SK-N-SH (cell line): ENCODE measurements around the gene PPT2. TPM values are rescaled to one million over a fixed set of nuclear protein-coding genes. Genes with fewer than 3 reads are reported as not detected.

Experiments used
- CTCF ChIA-PET: fragments of 300-600, 350-600 bp; formaldehyde crosslinking; extraction: SDS; loops from one replicate; lab custom pipeline; 2021; lab: Yijun Ruan, JAX
- POLR2A ChIA-PET: fragments of 350-600 bp; sonication (Branson Sonifier 250); formaldehyde crosslinking; extraction: SDS; loops from one replicate; lab custom pipeline; 2020; ENCODE audit warnings: antibody characterized with exemption, inconsistent platforms; lab: Yijun Ruan, JAX
- DNase-seq: peaks from one replicate; pipeline ENCODE4 v3.0.0; 2012
- H2AFZ ChIP-seq: fragments of 200-600 bp; sonication (generic); 2 replicates; pipeline ENCODE4 v1.8.1; 2016; ENCODE audit warnings: antibody characterized with exemption, mild to moderate bottlenecking, low read depth
- H3F3A ChIP-seq: fragments of 200-600 bp; sonication (generic); replicated peaks from 2 replicates; pipeline ENCODE3; 2016; ENCODE audit warnings: antibody characterized with exemption, mild to moderate bottlenecking; ENCODE audit not compliant: insufficient read depth
- H3K27ac ChIP-seq, 2 experiments: fragments of 200-500 bp in 1 of 2; fragments of 200-600 bp in 1 of 2; sonication (Bioruptor generic) in 1 of 2; sonication (generic), shearing (Covaris generic) in 1 of 2; 2 replicates each; pipeline versions ENCODE4 v1.5.1 to v1.6.1; 2014 to 2016; ENCODE audit warnings: low read depth in 2 of 2, inconsistent platforms in 1 of 2, low read length in 1 of 2, mild to moderate bottlenecking in 1 of 2, mixed read lengths in 1 of 2
- H3K27me3 ChIP-seq: fragments of 200-600 bp; sonication (generic), shearing (Covaris generic); 2 replicates; pipeline ENCODE4 v1.6.1; 2016; ENCODE audit warnings: mixed run types; ENCODE audit not compliant: insufficient read depth
- H3K36me3 ChIP-seq, 2 experiments: fragments of 200-500 bp in 1 of 2; fragments of 200-600 bp in 1 of 2; sonication (Bioruptor generic) in 1 of 2; sonication (generic) in 1 of 2; replicated peaks in 1 of 2; 2 replicates each; pipeline versions ENCODE3 to v1.5.1; 2014 to 2016; ENCODE audit warnings: low read length in 1 of 2, mild to moderate bottlenecking in 1 of 2; ENCODE audit not compliant: insufficient read depth in 2 of 2, control insufficient read depth in 1 of 2
- H3K4me1 ChIP-seq, 2 experiments: fragments of 200-500 bp in 1 of 2; fragments of 200-600 bp in 1 of 2; sonication (Bioruptor generic) in 1 of 2; sonication (generic), shearing (Covaris generic) in 1 of 2; 2 replicates each; pipeline versions ENCODE4 v1.5.1 to v1.6.1; 2014 to 2016; ENCODE audit warnings: low read depth in 1 of 2, low read length in 1 of 2, mixed run types in 1 of 2; ENCODE audit not compliant: insufficient read depth in 2 of 2, control insufficient read depth in 1 of 2
- H3K4me2 ChIP-seq: fragments of 200-600 bp; sonication (generic), shearing (Covaris generic); 2 replicates; pipeline ENCODE4 v1.6.1; 2017; ENCODE audit warnings: mixed run types
- H3K4me3 ChIP-seq, 2 experiments: fragments of 200-500 bp in 1 of 2; fragments of 200-600 bp in 1 of 2; sonication (Bioruptor generic) in 1 of 2; sonication (generic), shearing (Covaris generic) in 1 of 2; 2 replicates each; pipeline versions ENCODE4 v1.5.1 to v1.8.1; 2014 to 2016; ENCODE audit warnings: low read depth in 2 of 2, inconsistent platforms in 1 of 2, low read length in 1 of 2, mild to moderate bottlenecking in 1 of 2, mixed read lengths in 1 of 2, moderate library complexity in 1 of 2
- H3K79me2 ChIP-seq: fragments of 200-600 bp; sonication (generic); 2 replicates; pipeline ENCODE4 v1.8.1; 2017; ENCODE audit warnings: mild to moderate bottlenecking; ENCODE audit not compliant: insufficient read depth
- H3K9ac ChIP-seq: fragments of 200-600 bp; sonication (generic); 2 replicates; pipeline ENCODE4 v1.6.1; 2017; ENCODE audit warnings: mixed run types
- H3K9me2 ChIP-seq: fragments of 200-600 bp; sonication (generic); 2 replicates; pipeline ENCODE4 v1.6.1; 2017; ENCODE audit warnings: mixed run types
- H3K9me3 ChIP-seq: fragments of 200-600 bp; sonication (generic); 2 replicates; pipeline ENCODE4 v1.6.1; 2017; ENCODE audit warnings: mixed run types, mild to moderate bottlenecking, moderate library complexity
- H4K20me1 ChIP-seq: fragments of 200-600 bp; sonication (generic); 2 replicates; pipeline ENCODE4 v1.6.1; 2017; ENCODE audit warnings: mild to moderate bottlenecking, mixed run types; ENCODE audit not compliant: insufficient read depth
- CHD2 ChIP-seq: fragments of 150-350 bp; IDR thresholded peaks from 2 replicates; pipeline ENCODE4 v1.6.1; 2018; ENCODE audit warnings: low read length; ENCODE audit not compliant: partially characterized antibody
- EZH2phosphoT487 ChIP-seq: fragments of 200-600 bp; sonication (generic); IDR thresholded peaks from 2 replicates; pipeline ENCODE4 v1.6.1; 2017; ENCODE audit warnings: low read depth, mixed run types, mild to moderate bottlenecking, antibody characterized with exemption, moderate library complexity, borderline replicate concordance
- FOSL2 ChIP-seq: IDR thresholded peaks from 2 replicates; pipeline ENCODE4 v1.4.0; 2012; ENCODE audit warnings: low read depth, mild to moderate bottlenecking, moderate library complexity, borderline replicate concordance
- FOXM1 ChIP-seq: IDR thresholded peaks from 2 replicates; pipeline ENCODE4 v1.4.0; 2012; ENCODE audit warnings: low read depth, mild to moderate bottlenecking
- GATA2 ChIP-seq: sonication (generic); formaldehyde crosslinking; IDR thresholded peaks from 2 replicates; pipeline ENCODE4 v1.5.0; 2020; ENCODE audit warnings: mild to moderate bottlenecking, missing genetic modification reagents
- JUND ChIP-seq: IDR thresholded peaks from 2 replicates; pipeline ENCODE4 v1.4.0; 2012
- MEF2A ChIP-seq: IDR thresholded peaks from 2 replicates; pipeline ENCODE4 v1.4.0; 2012; ENCODE audit warnings: low read depth, borderline replicate concordance
- NFIC ChIP-seq: IDR thresholded peaks from 2 replicates; pipeline ENCODE4 v1.4.0; 2012; ENCODE audit warnings: borderline replicate concordance
- POLR2AphosphoS5 ChIP-seq: IDR thresholded peaks from 2 replicates; pipeline ENCODE4 v1.6.1; 2012; ENCODE audit warnings: low read depth, low read length
- RXRA ChIP-seq: IDR thresholded peaks from 2 replicates; pipeline ENCODE4 v1.4.0; 2012; ENCODE audit warnings: low read depth, mild to moderate bottlenecking, borderline replicate concordance
- SIN3A ChIP-seq: IDR thresholded peaks from 2 replicates; pipeline ENCODE4 v1.6.1; 2012; ENCODE audit warnings: low read depth, mild to moderate bottlenecking, low read length, moderate library complexity, borderline replicate concordance
- SMC3 ChIP-seq: IDR thresholded peaks from 2 replicates; pipeline ENCODE4 v1.6.1; 2012; ENCODE audit warnings: low read depth, low read length, improper control_type of control experiment
- TCF12 ChIP-seq: IDR thresholded peaks from 2 replicates; pipeline ENCODE4 v1.4.0; 2012
- YY1 ChIP-seq: IDR thresholded peaks from 2 replicates; pipeline ENCODE4 v1.4.0; 2012; ENCODE audit warnings: low read depth, mild to moderate bottlenecking
- WGBS: methylation state at CpG from one replicate; pipeline ENCODE4 v1.1.6; 2017; ENCODE audit warnings: low lambda C conversion rate; 5-methylcytosine and 5-hydroxymethylcytosine counted together
- polyA plus RNA-seq, 3 experiments: library from polyadenylated mRNA; depleted of rRNA; stranded (reverse); fragments of >200 nt; gene quantifications; 2 replicates each; pipeline ENCODE4 v1.2.3, GENCODE V29; 2012
- TF ChIP-seq, protein P1 (sequence below): fragments of 150-350 bp; IDR thresholded peaks from 2 replicates; pipeline ENCODE4 v1.6.1; 2017; ENCODE audit warnings: antibody characterized with exemption, low read length, low read depth, borderline replicate concordance
- TF ChIP-seq, protein P2 (sequence below): IDR thresholded peaks from 2 replicates; pipeline ENCODE4 v1.6.1; 2012; ENCODE audit warnings: mild to moderate bottlenecking, low read depth, low read length, moderate library complexity

PPT2 gene
- polyA plus RNA-seq, 1 of the 3 experiments (the other 2 are of a cell fraction): 32.7 TPM

DNA sequence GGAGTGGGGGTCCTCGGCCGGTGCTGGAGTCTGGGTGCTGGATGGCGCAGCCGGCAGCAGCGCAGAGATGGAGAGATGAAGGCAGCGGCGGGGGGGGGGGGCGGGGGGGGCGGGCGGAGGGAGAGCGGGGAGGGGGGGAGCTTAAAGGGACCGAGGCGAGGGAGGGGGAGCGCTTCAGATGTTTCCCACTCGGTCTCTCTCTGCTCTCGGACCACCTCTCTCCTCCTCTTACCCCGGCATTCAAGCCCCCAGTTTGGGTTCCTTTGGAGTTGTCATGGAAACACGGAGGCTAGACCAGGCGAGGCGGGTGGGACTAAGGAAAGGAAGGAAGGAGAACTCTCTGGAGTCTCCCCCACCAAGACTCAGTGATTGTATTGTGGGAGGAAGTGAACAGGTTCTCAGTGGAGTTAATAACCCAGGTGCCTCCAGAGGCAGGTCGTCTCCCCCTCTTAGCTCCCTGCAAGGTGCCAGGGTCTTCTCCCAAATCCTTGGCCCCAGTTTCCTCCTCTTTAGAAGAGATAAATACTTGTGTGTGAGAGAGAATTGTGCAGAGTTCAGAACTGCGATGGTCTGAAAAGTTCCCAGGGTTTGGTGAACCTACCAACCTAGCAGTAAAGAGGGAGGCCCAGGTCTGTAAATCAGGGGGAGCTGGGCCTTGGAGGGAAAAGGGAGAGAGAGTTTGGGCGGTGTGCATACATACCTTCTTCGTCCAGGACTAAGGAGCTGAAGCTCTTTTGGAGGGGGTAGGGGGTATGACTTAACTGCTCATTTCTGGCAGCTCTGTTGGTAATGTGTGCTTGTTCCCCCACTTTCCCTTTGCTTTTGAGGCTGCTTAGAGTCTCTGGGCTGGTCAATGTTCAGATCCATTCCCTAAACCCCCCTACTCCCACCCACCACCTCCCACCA, 1.8 kb upstream of the PPT2 start, which contains the start of gene PRRT1 (continued):
- TF ChIP-seq, protein P1, sequence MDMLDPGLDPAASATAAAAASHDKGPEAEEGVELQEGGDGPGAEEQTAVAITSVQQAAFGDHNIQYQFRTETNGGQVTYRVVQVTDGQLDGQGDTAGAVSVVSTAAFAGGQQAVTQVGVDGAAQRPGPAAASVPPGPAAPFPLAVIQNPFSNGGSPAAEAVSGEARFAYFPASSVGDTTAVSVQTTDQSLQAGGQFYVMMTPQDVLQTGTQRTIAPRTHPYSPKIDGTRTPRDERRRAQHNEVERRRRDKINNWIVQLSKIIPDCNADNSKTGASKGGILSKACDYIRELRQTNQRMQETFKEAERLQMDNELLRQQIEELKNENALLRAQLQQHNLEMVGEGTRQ: no peak
- TF ChIP-seq POLR2AphosphoS5 (no peak), JUND (no peak), FOXM1 (no peak), MEF2A (no peak), NFIC (no peak), SMC3 (no peak), FOSL2 (no peak), SIN3A (no peak)

DNA sequence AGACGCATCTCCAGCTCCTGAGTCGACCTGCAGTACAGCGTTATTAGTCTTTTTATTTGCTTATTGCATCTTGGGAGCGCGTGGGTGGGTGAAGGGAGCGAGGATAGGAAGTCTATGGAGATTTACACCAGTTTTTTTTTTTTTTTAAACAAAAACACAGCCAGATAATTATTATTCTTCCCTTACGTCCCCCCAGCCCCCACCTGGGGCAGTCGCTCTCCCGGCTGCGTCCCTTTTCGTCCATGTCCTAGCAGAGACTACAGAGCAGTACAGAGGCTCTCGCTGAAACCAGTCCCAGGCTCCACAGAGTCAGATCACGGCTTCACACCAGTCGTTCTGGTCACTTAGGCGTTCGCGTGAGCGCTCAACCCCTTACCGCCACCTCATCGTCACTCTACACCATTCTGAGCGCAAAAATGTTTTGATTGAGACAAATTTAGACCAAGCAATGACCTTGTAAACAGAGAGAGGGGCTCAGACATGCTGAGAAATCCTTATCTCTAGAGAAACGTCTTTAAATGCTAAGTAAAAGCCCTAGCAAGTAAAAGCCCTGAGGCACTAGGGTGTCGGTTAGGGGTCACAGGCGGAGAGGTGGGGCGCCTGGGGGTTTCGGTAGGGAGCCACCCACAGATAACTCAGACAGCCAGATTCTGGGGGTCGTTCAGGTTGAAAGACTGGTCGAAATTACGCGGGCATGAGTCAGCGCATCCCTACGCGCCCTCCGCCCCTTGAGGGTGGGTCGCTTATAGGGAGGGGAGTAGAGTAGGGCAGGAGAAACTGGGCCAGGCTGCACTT, 975 bp upstream of the PPT2 start:
- ChIA-PET CTCF (interaction anchor here (0.7 to 1.0 kb wide), 3 partner anchors 13 to 111 kb away, joined by 3 to 4 read pairs (median 4); no protein-coding TSS in a partner anchor), POLR2A (interaction anchor here (0.6 kb wide), 1 partner anchor 23 kb away, joined by 3 read pairs; the partner anchor contains the start of gene FKBPL)
- peaks cover 13 to 31% of the 10 kb centered on the region in 2 experiments; a peak in 3 of 4 replicates for H3K4me1 ChIP-seq
- H3K27me3 ChIP-seq: no peaks in the 10 kb centered on the region
- 33% methylated on average over 35 of the region's 35 CpGs for WGBS
- peak overlapping the region; percentile 94 for H3K4me2 ChIP-seq
- peaks cover 19% of the 10 kb centered on the region for H3K79me2 ChIP-seq
- peak; percentile 74 for DNase-seq
- peak overlapping the region; percentile 84 for H3K9ac ChIP-seq
- H2AFZ ChIP-seq: peak overlapping the region; percentile 87
- H3F3A ChIP-seq: peaks cover 4% of the 10 kb centered on the region
- H3K27ac ChIP-seq: peak overlapping the region; percentile 86 to 95
- H3K36me3 ChIP-seq: peaks cover 5 to 13% of the 10 kb centered on the region in 2 experiments
- H3K4me3 ChIP-seq: peak overlapping the region; percentile 75 to 81
- H4K20me1 ChIP-seq: no peaks in the 10 kb centered on the region
- no peaks in the 10 kb centered on the region for H3K9me2 ChIP-seq
- TF ChIP-seq FOXM1 (no peak), YY1 (no peak), NFIC (no peak), TCF12 (no peak), CHD2 (no peak), EZH2phosphoT487 (no peak), RXRA (no peak), SMC3 (no peak), GATA2 (CRISPR knock-in tag) (no peak)
- TF ChIP-seq, protein P2, sequence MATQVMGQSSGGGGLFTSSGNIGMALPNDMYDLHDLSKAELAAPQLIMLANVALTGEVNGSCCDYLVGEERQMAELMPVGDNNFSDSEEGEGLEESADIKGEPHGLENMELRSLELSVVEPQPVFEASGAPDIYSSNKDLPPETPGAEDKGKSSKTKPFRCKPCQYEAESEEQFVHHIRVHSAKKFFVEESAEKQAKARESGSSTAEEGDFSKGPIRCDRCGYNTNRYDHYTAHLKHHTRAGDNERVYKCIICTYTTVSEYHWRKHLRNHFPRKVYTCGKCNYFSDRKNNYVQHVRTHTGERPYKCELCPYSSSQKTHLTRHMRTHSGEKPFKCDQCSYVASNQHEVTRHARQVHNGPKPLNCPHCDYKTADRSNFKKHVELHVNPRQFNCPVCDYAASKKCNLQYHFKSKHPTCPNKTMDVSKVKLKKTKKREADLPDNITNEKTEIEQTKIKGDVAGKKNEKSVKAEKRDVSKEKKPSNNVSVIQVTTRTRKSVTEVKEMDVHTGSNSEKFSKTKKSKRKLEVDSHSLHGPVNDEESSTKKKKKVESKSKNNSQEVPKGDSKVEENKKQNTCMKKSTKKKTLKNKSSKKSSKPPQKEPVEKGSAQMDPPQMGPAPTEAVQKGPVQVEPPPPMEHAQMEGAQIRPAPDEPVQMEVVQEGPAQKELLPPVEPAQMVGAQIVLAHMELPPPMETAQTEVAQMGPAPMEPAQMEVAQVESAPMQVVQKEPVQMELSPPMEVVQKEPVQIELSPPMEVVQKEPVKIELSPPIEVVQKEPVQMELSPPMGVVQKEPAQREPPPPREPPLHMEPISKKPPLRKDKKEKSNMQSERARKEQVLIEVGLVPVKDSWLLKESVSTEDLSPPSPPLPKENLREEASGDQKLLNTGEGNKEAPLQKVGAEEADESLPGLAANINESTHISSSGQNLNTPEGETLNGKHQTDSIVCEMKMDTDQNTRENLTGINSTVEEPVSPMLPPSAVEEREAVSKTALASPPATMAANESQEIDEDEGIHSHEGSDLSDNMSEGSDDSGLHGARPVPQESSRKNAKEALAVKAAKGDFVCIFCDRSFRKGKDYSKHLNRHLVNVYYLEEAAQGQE: no peak
- TF ChIP-seq, all 33 proteins: peak for 0
- H3K9me3 ChIP-seq: no peaks in the 10 kb centered on the region
